GM13976 (cell line): ENCODE results near the gene PACRG.

ENCODE experiments used
- DNase-seq: peaks from one replicate; pipeline ENCODE4 v3.0.0; 2012; ENCODE audit warnings: low spot score
- CTCF ChIP-seq: IDR thresholded peaks from 2 replicates; pipeline ENCODE4 v1.5.1; 2012; ENCODE audit warnings: borderline replicate concordance, mild to moderate bottlenecking; ENCODE audit not compliant: insufficient read depth; ENCODE audit errors: extremely low read depth, missing control alignments, control extremely low read depth
- in situ Hi-C: fragments of 300-500 bp; cut with MboI; formaldehyde crosslinking; loops from one replicate; pipeline ENCODE4 v1.12.0; 2022; ENCODE audit warnings: low sequenced_read_pairs, mixed read lengths, inconsistent platforms; ENCODE audit not compliant: unreplicated experiment

PACRG gene

GRCh38 chr6:163100259-163100658, 372.5 kb downstream of the PACRG start:
- TF ChIP-seq CTCF, result no peak
- in situ Hi-C loops, result no loop called here
- no peak for DNase-seq

- no peak for TF ChIP-seq CTCF
- DNase-seq, result no peak
- in situ Hi-C loops, result no loop called here
Observed at GRCh38 chr6:163113358-163113962, 385.7 kb downstream of the PACRG start.

- in situ Hi-C loops, result no loop called here
- DNase-seq, result no peak
- no peak for TF ChIP-seq CTCF
Observed at GRCh38 chr6:163118941-163119340, 391.2 kb downstream of the PACRG start.

- TF ChIP-seq CTCF, result no peak
- in situ Hi-C loops, result no loop called here
- DNase-seq, result no peak
Observed at GRCh38 chr6:163120223-163120622, 392.4 kb downstream of the PACRG start.

- in situ Hi-C loops, result no loop called here
- DNase-seq, result no peak
- TF ChIP-seq CTCF, result no peak
Observed at GRCh38 chr6:163121270-163121669, 393.5 kb downstream of the PACRG start.

- TF ChIP-seq CTCF, result no peak
- no peak for DNase-seq
- in situ Hi-C loops, result no loop called here
Observed at GRCh38 chr6:163122365-163122764, 394.6 kb downstream of the PACRG start.
